GM12878 (cell line): Measurements from ENCODE around the gene PCF11. TPM values are rescaled to one million over a fixed set of nuclear protein-coding genes. Genes with fewer than 3 reads are reported as not detected.

Experiments
- ATAC-seq: fragments of 200-7000 bp; cut with Tn5 transposase; 3 replicates; pipeline ENCODE4 v1.9.1; 2020; ENCODE audit warnings: mild to moderate bottlenecking, moderate library complexity
- BruUV-seq: library from RNA; stranded (reverse); fragments of 400-500 nt; replicated peaks from 2 replicates; lab custom pipeline; 2021; lab: Mats Ljungman, UMichigan
- CTCF ChIA-PET: fragments of 300-600 bp; sonication (Branson Sonifier 250); formaldehyde crosslinking; extraction: SDS; loops from one replicate; lab custom pipeline; 2021; ENCODE audit warnings: inconsistent platforms; lab: Yijun Ruan, JAX
- POLR2A ChIA-PET: fragments of 350-600 bp; formaldehyde crosslinking; extraction: SDS; loops from one replicate; lab custom pipeline; 2021; ENCODE audit warnings: inconsistent platforms; lab: Charles Lee
- RAD21 ChIA-PET: fragments of 300-600 bp; sonication (Branson Sonifier 250); formaldehyde crosslinking; loops from one replicate; lab custom pipeline; 2023; ENCODE audit warnings: antibody characterized with exemption; ENCODE audit not compliant: unreplicated experiment; lab: Charles Lee
- SMC1A ChIA-PET: fragments of 300-600 bp; sonication (Branson Sonifier 250); formaldehyde crosslinking; loops from one replicate; lab custom pipeline; 2023; ENCODE audit not compliant: unreplicated experiment, uncharacterized antibody; lab: Charles Lee
- DNase-seq: peaks from one replicate; pipeline ENCODE4 v3.0.0-alpha.2; 2011; ENCODE audit warnings: low read depth, low spot score
- FAIRE-seq: peaks from 3 replicates; lab custom pipeline; 2011; peaks lifted over from hg19 to GRCh38; lab: Jason Lieb, UNC
- H2AFZ ChIP-seq: 2 replicates; pipeline ENCODE4 v1.6.0; 2011; ENCODE audit warnings: low read depth, low read length, control low read depth; ENCODE audit not compliant: control insufficient read depth
- H3K27ac ChIP-seq: 2 replicates; pipeline ENCODE4 v1.5.1; 2011; ENCODE audit warnings: control low read depth; ENCODE audit not compliant: control insufficient read depth, insufficient read depth
- H3K27me3 ChIP-seq, 2 experiments: replicated peaks in 1 of 2; 2 replicates each; pipeline versions ENCODE4 v1.6.0 to v1.6.1; 2011; ENCODE audit warnings: low read length in 1 of 2; ENCODE audit not compliant: control insufficient read depth in 2 of 2, insufficient read depth in 2 of 2
- H3K36me3 ChIP-seq, 2 experiments: 2 replicates each; pipeline ENCODE4 v1.5.1; 2011; ENCODE audit warnings: low read length in 1 of 2; ENCODE audit not compliant: control insufficient read depth in 2 of 2, insufficient read depth in 2 of 2
- H3K4me1 ChIP-seq: 2 replicates; pipeline ENCODE4 v1.6.1; 2011; ENCODE audit warnings: mild to moderate bottlenecking, low read length, moderate library complexity, mixed read lengths; ENCODE audit not compliant: control insufficient read depth, insufficient read depth
- H3K4me2 ChIP-seq: 2 replicates; pipeline ENCODE4 v1.6.0; 2011; ENCODE audit warnings: control low read depth; ENCODE audit not compliant: control insufficient read depth, insufficient read depth
- H3K4me3 ChIP-seq: fragments of 200-600 bp; sonication (generic); 2 replicates; pipeline ENCODE4 v1.5.1; 2016
- H3K79me2 ChIP-seq: 2 replicates; pipeline ENCODE4 v1.6.0; 2011; ENCODE audit warnings: low read length; ENCODE audit not compliant: control insufficient read depth, insufficient read depth
- H3K9ac ChIP-seq: 2 replicates; pipeline ENCODE4 v1.8.0; 2011; ENCODE audit warnings: low read length, control low read depth, mixed read lengths; ENCODE audit not compliant: control insufficient read depth, insufficient read depth
- H3K9me3 ChIP-seq: replicated peaks from 3 replicates; pipeline ENCODE4 v1.5.1; 2011; ENCODE audit warnings: mild to moderate bottlenecking, low read length; ENCODE audit not compliant: control insufficient read depth, insufficient read depth
- H4K20me1 ChIP-seq: 2 replicates; pipeline ENCODE4 v1.6.0; 2011; ENCODE audit not compliant: control insufficient read depth, insufficient read depth
- BRCA1 ChIP-seq: IDR thresholded peaks from 2 replicates; pipeline ENCODE4 v1.6.1; 2011; ENCODE audit warnings: low read depth, low read length, improper control_type of control experiment
- CEBPZ ChIP-seq: fragments of 150-350 bp; IDR thresholded peaks from 2 replicates; pipeline ENCODE4 v1.6.1; 2016; ENCODE audit warnings: low read depth, low read length
- EED ChIP-seq: sonication (generic); IDR thresholded peaks from 2 replicates; pipeline ENCODE4 v1.6.1; 2016; ENCODE audit warnings: antibody characterized with exemption, low read depth
- ESRRA ChIP-seq: IDR thresholded peaks from 2 replicates; pipeline ENCODE4 v1.6.1; 2012; ENCODE audit warnings: mild to moderate bottlenecking, low read length, improper control_type of control experiment
- NKRF ChIP-seq: fragments of 450-650 bp; conservative IDR thresholded peaks from 2 replicates; pipeline ENCODE4 v1.6.1; 2017; ENCODE audit warnings: mild to moderate bottlenecking, moderate library complexity
- POLR2AphosphoS2 ChIP-seq: IDR thresholded peaks from 2 replicates; pipeline ENCODE4 v1.6.1; 2011; ENCODE audit warnings: low read depth, mild to moderate bottlenecking, low read length, improper control_type of control experiment, moderate library complexity
- RAD21 ChIP-seq: IDR thresholded peaks from 2 replicates; pipeline ENCODE4 v1.6.1; 2011; ENCODE audit warnings: mild to moderate bottlenecking, low read depth, low read length, moderate library complexity; ENCODE audit not compliant: insufficient read depth
- SIN3A ChIP-seq: IDR thresholded peaks from 2 replicates; pipeline ENCODE4 v1.6.1; 2012; ENCODE audit warnings: low read depth, low read length, improper control_type of control experiment
- STAT1 ChIP-seq: fragments of 450-650 bp; conservative IDR thresholded peaks from 2 replicates; pipeline ENCODE4 v1.6.1; 2014; ENCODE audit warnings: antibody characterized with exemption, mild to moderate bottlenecking
- ZBED1 ChIP-seq: IDR thresholded peaks from 2 replicates; pipeline ENCODE4 v1.6.1; 2016; ENCODE audit warnings: borderline replicate concordance
- ZBTB11 ChIP-seq: fragments of 450-650 bp; formaldehyde crosslinking; IDR thresholded peaks from 2 replicates; pipeline ENCODE4 v1.5.0; 2022; ENCODE audit warnings: mild to moderate bottlenecking, missing genetic modification characterization
- ZNF622 ChIP-seq: fragments of 450-650 bp; IDR thresholded peaks from 2 replicates; pipeline ENCODE4 v1.6.1; 2017; ENCODE audit warnings: mild to moderate bottlenecking, inconsistent platforms
- ZZZ3 ChIP-seq: IDR thresholded peaks from 2 replicates; pipeline ENCODE4 v1.6.1; 2011; ENCODE audit warnings: low read depth; ENCODE audit not compliant: control insufficient read depth, insufficient read length
- WGBS: methylation state at CpG from one replicate; pipeline ENCODE4 v1.1.6; 2016; ENCODE audit warnings: low lambda C conversion rate; ENCODE audit not compliant: insufficient replicate concordance, insufficient coverage; ENCODE audit errors: missing lambda C conversion rate; 5-methylcytosine and 5-hydroxymethylcytosine counted together
- in situ Hi-C: fragments of 300-500 bp; cut with MboI; formaldehyde crosslinking; loops from 9 replicates; pipeline ENCODE4 v1.14.3; 2018; ENCODE audit warnings: mixed read lengths
- intact Hi-C: fragments of 100-400 bp; cut with micrococcal nuclease; formaldehyde crosslinking; loops from one replicate; pipeline ENCODE4 v1.14.2; 2022; ENCODE audit not compliant: unreplicated experiment
- polyA plus RNA-seq, 11 experiments: library from polyadenylated mRNA; depleted of rRNA in 4 of 11; unstranded in 6 of 11; stranded (reverse) in 5 of 11; fragments of >200 nt; fragmentation: Nextera tagmentation in 4 of 11; fragmentation: Illumina TruSeq in 1 of 11; extraction: Ambion mirVana in 4 of 11; extraction: Trizol in 1 of 11; gene quantifications; 1 replicate in 1 of 11; 2 replicates in 10 of 11; pipeline versions ENCODE4 v1.2.1 to v1.2.3, GENCODE V29; 2011 to 2016; ENCODE audit warnings: inconsistent platforms in 2 of 11, missing spikeins in 2 of 11, low read depth in 1 of 11
- total RNA-seq, 4 experiments: library from RNA; depleted of rRNA in 3 of 4; stranded (reverse); fragments of >200 nt in 3 of 4; fragmentation: Illumina TruSeq in 1 of 4; extraction: Trizol in 1 of 4; gene quantifications; 2 replicates each; pipeline versions ENCODE4 v1.2.1 to v1.2.3, GENCODE V29; 2013 to 2021

Gene PCF11
- total and polyA plus RNA-seq, 10 of the 15 experiments (the other 5 are each of a cell fraction or from before 2014, with no cell fraction given) = 9.2 to 90.4 (median 48.0) TPM

GRCh38 chr11:83194281-83195142 is 37.6 kb downstream of the PCF11 start:
- intact Hi-C loops (loop anchor here (5.0 kb wide), 1 partner anchor 292 kb away; the partner anchor contains the start of genes DDIAS and PRCP), in situ Hi-C loops (no loop called here)
- Histone ChIP-seq H3K27ac (peak overlapping the region; percentile 46), H3K36me3 (peaks cover 0 to 3% of the 10 kb centered on the region in 2 experiments; a peak in 1 of 4 replicates), H3K27me3 (no peaks in the 10 kb centered on the region), H3K4me1 (no peaks in the 10 kb centered on the region), H3K4me3 (peak overlapping the region; percentile 92), H3K9ac (peak overlapping the region; percentile 65), H4K20me1 (no peaks in the 10 kb centered on the region), H3K79me2 (peaks cover 19% of the 10 kb centered on the region), H3K9me3 (no peaks in the 10 kb centered on the region), H3K4me2 (peak overlapping the region; percentile 95), H2AFZ (peak overlapping the region; percentile 96)
- BruUV-seq = TSS peak; percentile 64
- ChIA-PET POLR2A (interaction anchor here (1.0 to 1.2 kb wide), 2 partner anchors 88 to 123 kb away, joined by 3 to 5 read pairs; partner anchors contain the start of gene RAB30), RAD21 (interaction anchor here (0.6 to 1.6 kb wide), 7 partner anchors 35 to 132 kb away, joined by 3 to 4 read pairs (median 3); no protein-coding TSS in a partner anchor), SMC1A (interaction anchor here (1.7 kb wide), 1 partner anchor 290 kb away, joined by 6 read pairs; no protein-coding TSS in a partner anchor), CTCF (interaction anchor here (1.2 to 1.4 kb wide), 2 partner anchors 264 to 291 kb away, joined by 3 to 6 read pairs; no protein-coding TSS in a partner anchor)
- peak; percentile 85 for FAIRE-seq
- WGBS = 4% methylated on average over 34 of the region's 35 CpGs
- DNase-seq = no peak
- peak; percentile 81 for ATAC-seq
- TF ChIP-seq ZBTB11 (CRISPR knock-in tag) (no peak), EED (no peak; the same call in 1 of the 2 replicates), ZNF622 (no peak), CEBPZ (no peak), ESRRA (no peak), STAT1 (no peak), POLR2AphosphoS2 (no peak), SIN3A (peak; percentile 19; the same call in 1 of the 2 replicates), NKRF (peak; percentile 24; the same call in 1 of the 2 replicates), ZBED1 (no peak), BRCA1 (no peak), RAD21 (no peak), ZZZ3 (no peak)
